Neural cell (in vitro differentiated cells): ENCODE data around the gene BANP.

Experiments
- CTCF ChIP-seq: fragments of 450-650 bp; IDR thresholded peaks from 2 replicates; pipeline ENCODE4 v1.5.1; 2014; ENCODE audit warnings: antibody characterized with exemption, mild to moderate bottlenecking, moderate library complexity; ENCODE audit not compliant: poor library complexity, severe bottlenecking
- EP300 ChIP-seq: fragments of 450-650 bp; conservative IDR thresholded peaks from 2 replicates; pipeline ENCODE4 v1.6.1; 2014; ENCODE audit warnings: antibody characterized with exemption, mild to moderate bottlenecking, moderate library complexity; ENCODE audit not compliant: poor library complexity, severe bottlenecking
- EZH2 ChIP-seq: fragments of 200-600, 300-800 bp; shearing (Covaris generic), sonication (generic); IDR thresholded peaks from 2 replicates; pipeline ENCODE4 v1.6.1; 2014; ENCODE audit warnings: antibody characterized with exemption, low read length, borderline replicate concordance, mild to moderate bottlenecking; ENCODE audit not compliant: insufficient read depth, poor library complexity, severe bottlenecking
- MXI1 ChIP-seq: fragments of 450-650 bp; conservative IDR thresholded peaks from 2 replicates; pipeline ENCODE4 v1.6.1; 2014; ENCODE audit warnings: antibody characterized with exemption, mild to moderate bottlenecking; ENCODE audit not compliant: poor library complexity, severe bottlenecking
- POLR2AphosphoS5 ChIP-seq: IDR thresholded peaks from 2 replicates; pipeline ENCODE4 v1.6.1; 2012
- RAD21 ChIP-seq: fragments of 450-650 bp; conservative IDR thresholded peaks from 2 replicates; pipeline ENCODE4 v1.6.1; 2014; ENCODE audit warnings: antibody characterized with exemption, mild to moderate bottlenecking, moderate library complexity
- REST ChIP-seq: IDR thresholded peaks from 2 replicates; pipeline ENCODE4 v1.6.1; 2012; ENCODE audit warnings: borderline replicate concordance
- SMC3 ChIP-seq: fragments of 450-650 bp; conservative IDR thresholded peaks from 2 replicates; pipeline ENCODE4 v1.6.1; 2014; ENCODE audit warnings: antibody characterized with exemption, mild to moderate bottlenecking, moderate library complexity; ENCODE audit not compliant: poor library complexity
- TAF1 ChIP-seq: IDR thresholded peaks from 2 replicates; pipeline ENCODE4 v1.6.1; 2012; ENCODE audit warnings: low read depth

GRCh38 chr16:88071908-88072307, 120.7 kb downstream of the BANP start:
- TF ChIP-seq EP300 (no peak), POLR2AphosphoS5 (no peak), CTCF (no peak), TAF1 (no peak), REST (no peak), RAD21 (no peak), EZH2 (no peak), MXI1 (no peak), SMC3 (no peak)
